Dermis blood vessel endothelial cell (primary cell): ENCODE data around the gene APOM. TPM values are rescaled to one million over a fixed set of nuclear protein-coding genes. Genes with fewer than 3 reads are reported as not detected.

Experiments used
- DNase-seq: peaks from one replicate; pipeline ENCODE4 v3.0.0; 2010
- total RNA-seq: library from RNA; depleted of rRNA; stranded (reverse); fragments of >200 nt; gene quantifications from 2 replicates; pipeline ENCODE4 v1.2.3, GENCODE V29; 2014

Gene APOM
- 0.34 and 0.37 TPM in 2 replicates for total RNA-seq

- no peak for DNase-seq
Observed at GRCh38 chr6:31655349-31656237, at the start of gene APOM. Gene APOM (plus strand): TSS chr6:31655894. CDS start chr6:31655967, 73 bp downstream.

- no peak for DNase-seq
Observed at GRCh38 chr6:31607317-31607716, 48.4 kb upstream of the APOM start.

GRCh38 chr6:31609519-31610406, 45.9 kb upstream of the APOM start:
- DNase-seq, result no peak

DNA sequence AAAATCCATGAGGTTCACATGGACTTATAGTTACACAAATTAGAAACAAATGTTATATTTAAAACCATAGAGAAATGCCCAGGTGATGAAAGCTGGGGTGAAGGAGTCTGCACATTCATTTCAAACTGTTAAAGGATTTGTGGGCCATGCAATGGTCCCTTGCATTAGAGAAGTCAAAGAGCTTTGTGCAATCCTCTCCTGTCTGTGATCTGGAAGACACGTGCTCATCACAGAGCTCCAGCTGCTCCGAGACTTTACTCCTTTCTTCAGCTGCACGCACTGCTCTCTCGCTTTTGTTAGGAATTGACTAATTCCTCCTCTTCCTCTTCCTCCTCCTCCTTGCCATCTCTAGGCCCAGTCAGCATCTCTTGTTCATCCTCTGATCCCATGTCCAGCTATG, 44.7 kb upstream of the APOM start:
- no peak for DNase-seq

DNA sequence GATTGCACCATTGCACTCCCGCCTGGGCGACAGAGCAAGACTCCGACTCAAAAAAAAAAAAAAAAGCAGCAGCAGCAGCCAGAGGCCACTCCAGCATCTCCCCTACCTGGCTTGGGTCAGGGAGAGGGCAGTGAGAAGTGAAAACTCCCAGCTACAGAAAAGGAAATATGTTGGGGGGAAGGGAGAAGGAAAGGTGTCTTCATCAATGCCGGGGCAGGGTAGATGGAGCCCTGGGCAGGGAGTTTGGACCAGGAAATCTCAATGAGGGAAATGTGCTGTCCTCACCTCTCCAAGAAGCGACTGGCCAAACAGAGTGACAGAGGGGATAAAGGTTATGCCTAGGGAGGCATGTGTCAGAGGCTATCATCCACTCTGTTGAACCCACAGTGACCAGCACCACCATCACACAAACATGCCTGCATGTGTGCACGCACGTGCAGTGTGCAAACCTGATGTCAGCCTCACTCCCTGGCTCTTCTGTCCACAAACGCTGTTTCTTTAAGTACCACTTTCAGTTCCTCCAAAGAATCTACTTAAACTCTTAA, 41.5 kb upstream of the APOM start:
- DNase-seq, result no peak

- no peak for DNase-seq
Observed at GRCh38 chr6:31614684-31615578, 40.8 kb upstream of the APOM start, which contains the start of gene AIF1. Gene AIF1 (plus strand): TSS chr6:31615234. CDS start chr6:31615330, 96 bp downstream.

- DNase-seq, result no peak
Observed at GRCh38 chr6:31615748-31616147, 39.9 kb upstream of the APOM start.

DNA sequence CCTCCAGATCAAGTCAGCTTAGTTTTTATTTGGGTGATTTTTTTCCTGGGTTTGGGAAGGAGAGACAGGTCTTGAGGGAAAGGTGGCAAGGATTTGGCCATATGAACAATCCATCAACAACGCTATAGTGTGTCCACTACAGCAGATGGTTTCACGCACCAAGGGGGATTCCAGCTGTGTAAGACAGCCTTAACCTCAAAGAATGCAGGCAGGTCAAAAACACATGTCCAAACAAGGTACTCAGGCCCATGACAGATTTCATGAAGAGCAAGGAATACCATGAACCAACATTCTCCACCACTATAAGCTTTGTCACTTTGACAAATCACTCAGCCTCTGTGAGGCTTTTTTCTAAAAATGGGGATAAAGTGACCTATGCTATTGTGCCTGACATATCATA, 38.7 kb upstream of the APOM start:
- no peak for DNase-seq

DNA sequence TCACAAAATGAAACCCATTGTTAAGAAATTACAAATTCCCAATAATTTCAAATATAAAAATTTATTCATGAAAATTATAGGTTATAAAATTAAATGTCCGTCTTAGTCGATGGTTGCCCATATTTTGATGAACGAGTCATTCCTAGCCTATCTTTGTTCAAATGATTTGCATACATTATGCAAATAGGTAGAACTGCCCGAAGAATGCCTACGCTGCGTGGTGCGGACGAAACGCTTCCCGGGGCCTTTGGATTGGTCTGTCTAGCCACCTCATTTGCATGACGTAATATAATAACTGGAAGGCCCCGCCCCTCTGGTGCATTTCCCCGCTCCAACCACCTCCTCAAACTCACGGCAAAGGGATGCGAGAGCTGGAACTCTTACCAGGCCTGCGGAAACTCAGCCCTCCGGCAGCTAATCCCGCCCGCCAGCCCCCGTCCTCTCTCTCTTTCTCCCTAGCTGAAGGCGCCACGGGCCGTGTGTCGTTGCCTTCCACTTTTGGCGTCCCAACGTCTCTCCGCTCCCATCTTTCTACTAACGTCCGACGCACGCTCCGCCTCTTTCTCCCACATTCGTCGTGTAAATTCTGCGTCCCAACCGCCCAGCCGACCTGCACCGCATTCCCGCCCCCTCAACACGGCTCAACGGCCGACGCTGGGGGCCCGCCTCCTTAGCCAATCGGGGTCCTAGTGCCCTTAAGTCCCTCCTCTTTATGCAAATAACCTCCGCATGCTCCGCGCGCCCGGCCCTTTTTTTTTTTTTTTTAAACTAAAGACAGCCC, 35.7 kb upstream of the APOM start:
- peak; percentile 99 for DNase-seq

DNA sequence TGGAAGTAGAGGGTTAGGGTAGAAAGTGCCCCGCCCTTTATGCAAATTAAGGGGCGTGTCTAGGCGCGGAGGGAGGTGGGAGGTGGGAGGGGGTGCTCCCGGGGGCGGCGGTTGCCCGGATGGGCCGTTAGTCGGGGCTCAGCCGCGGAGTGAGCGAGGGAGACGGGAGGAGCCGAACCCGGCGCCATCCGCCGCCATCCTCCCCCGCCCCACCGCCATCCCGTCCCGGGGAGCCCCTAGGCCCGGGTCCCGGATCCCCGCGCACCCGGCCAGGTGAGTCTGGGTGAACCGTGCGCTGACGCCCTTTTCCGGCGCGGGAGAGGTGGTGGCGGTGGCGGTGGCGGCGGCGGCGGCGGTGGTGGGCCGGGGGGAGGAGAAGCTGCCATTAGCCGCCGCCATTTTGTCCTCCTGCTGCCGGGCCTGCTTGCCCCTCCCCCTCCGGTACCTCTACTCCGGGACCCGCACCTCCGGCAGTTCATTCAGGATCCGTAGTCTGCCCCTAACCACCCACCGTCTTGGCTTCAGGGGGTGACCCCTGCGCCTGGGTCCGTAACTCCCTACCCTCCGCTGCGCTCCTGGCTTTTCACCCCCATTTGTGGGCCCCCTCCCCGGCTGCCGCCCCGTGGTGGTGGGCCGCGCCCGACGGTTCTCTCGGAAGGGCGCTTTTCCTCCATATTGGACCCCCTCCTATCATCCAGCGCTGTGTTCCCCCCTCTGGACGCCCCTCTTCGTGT, 34.9 kb upstream of the APOM start, which contains the start of gene PRRC2A:
Gene PRRC2A, plus strand, starts transcription at position 130 of the 734 bp plus-strand sequence. CDS start 2,075 bp downstream, outside the sequence.
- peak; percentile 77 for DNase-seq

DNA sequence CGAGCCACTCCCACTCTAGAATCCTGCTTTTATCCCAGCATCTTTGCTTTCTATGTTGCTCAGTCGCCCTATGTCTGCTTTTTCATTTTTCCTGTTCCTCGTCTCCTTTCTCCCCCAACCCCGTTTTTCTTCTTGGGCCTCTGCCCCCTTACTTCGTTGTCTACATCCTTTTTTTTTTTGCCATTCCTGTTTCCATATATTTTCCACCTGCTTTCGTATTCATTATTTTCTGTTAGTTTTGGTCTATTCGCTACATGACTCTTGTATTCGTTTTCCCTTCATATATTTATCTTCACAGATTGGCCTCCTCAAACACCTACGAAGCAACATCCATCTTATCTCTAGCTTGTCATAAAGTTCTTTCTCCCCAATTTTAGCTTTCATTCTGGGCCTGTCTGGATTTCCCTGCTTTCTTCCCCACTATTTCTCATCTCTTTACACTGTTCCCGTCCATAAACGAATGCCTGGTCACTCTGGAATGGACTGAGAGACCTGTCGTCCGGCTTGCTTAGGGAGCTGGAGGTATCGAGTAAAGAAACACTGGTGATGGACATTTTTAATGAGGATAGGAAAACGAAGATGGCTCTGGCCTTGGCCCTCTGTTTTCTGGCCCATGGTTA, 34.3 kb upstream of the APOM start:
- DNase-seq, result peak; percentile 22

GRCh38 chr6:31621991-31622390, 33.7 kb upstream of the APOM start:
- DNase-seq, result no peak

DNA sequence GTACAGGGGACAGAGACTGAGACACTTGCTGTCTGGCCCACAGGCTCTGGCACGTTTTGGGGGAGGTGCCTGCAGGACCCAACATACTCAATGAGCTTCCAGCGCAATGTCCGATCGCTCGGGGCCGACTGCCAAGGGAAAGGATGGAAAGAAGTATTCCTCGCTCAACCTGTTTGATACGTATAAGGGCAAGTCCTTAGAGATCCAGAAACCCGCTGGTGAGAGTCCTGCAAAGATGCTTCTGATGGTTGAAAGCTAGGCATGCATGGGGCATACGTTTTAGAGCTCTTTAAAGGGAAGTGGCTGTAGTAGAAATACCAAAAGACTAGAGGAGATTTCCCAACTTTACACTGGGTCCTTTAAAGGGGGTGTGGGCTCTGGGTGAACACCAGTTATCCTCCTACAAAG, 33.0 kb upstream of the APOM start:
- DNase-seq, result no peak

DNA sequence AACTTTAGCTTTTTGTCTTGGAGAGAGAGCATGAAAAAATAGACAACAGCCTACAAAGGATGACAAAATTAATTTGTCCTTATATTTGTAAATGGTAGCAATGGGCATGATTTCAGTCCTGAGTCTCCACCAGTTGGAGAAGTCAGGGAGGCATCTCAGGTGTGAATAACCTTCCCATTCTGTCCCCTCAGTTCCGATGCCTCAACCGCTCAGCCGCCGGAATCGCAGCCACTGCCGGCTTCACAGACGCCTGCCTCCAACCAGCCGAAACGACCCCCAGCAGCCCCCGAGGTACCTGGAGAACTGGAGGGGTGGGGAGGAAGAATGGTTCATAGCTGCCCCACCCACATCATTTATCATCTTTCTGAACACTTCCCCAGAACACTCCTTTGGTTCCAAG, 31.6 kb upstream of the APOM start:
- DNase-seq, result no peak

- DNase-seq, result no peak
Observed at GRCh38 chr6:31626952-31627351, 28.7 kb upstream of the APOM start.

DNA sequence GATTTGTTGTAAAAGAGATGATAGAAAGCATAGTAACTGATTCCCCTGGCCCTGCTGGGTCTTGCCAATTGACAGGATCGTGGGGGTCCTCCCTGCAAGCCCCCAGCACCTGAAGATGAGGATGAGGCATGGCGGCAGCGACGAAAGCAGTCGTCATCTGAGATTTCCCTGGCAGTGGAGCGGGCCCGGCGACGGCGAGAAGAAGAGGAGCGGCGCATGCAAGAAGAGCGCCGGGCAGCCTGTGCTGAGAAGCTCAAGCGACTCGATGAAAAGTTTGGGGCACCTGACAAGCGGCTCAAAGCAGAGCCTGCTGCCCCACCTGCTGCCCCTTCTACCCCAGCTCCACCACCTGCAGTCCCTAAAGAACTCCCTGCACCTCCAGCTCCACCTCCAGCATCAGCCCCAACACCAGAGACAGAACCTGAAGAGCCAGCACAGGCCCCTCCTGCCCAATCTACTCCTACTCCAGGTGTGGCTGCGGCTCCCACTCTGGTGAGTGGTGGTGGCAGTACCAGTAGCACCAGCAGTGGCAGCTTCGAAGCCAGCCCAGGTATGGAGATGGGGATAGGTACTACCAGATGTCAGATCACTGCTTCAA, 27.9 kb upstream of the APOM start:
- no peak for DNase-seq

DNA sequence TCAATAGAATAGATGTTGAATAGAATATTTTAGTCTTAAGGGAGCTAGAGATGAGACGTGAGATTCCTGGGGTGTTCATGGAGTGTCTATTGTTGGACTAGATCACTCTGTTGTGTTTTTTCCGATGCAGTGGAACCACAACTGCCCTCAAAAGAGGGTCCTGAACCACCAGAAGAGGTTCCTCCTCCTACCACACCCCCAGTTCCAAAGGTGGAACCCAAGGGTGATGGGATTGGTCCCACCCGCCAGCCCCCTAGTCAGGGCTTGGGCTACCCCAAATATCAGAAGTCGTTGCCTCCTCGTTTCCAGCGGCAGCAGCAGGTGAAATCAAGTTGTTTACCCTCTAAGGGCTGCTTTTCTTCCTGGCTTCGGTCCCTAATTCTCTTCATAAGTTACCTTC, 26.7 kb upstream of the APOM start:
- DNase-seq, result no peak

- no peak for DNase-seq
Observed at GRCh38 chr6:31630177-31630934, 25.3 kb upstream of the APOM start.

GRCh38 chr6:31631209-31631608, 24.5 kb upstream of the APOM start:
- DNase-seq, result no peak
